GM23248 (cell line): ENCODE data around the gene AGAP1. TPM values are rescaled to one million over a fixed set of nuclear protein-coding genes. Genes with fewer than 3 reads are reported as not detected.

Source experiments
- DNase-seq: peaks from one replicate; pipeline ENCODE4 v3.0.0-alpha.2; 2015
- H2AFZ ChIP-seq: fragments of 200-600 bp; sonication (generic); 2 replicates; pipeline ENCODE4 v1.6.1; 2016; ENCODE audit warnings: antibody characterized with exemption
- H3F3A ChIP-seq: fragments of 200-600 bp; sonication (generic); 2 replicates; pipeline ENCODE4 v1.6.1; 2016; ENCODE audit warnings: mild to moderate bottlenecking, antibody characterized with exemption, mixed run types; ENCODE audit not compliant: insufficient read depth
- H3K27ac ChIP-seq: fragments of 200-600 bp; sonication (generic); 2 replicates; pipeline ENCODE4 v1.5.1; 2016; ENCODE audit warnings: mild to moderate bottlenecking
- H3K27me3 ChIP-seq: fragments of 200-600 bp; sonication (generic); replicated peaks from 2 replicates; pipeline ENCODE4 v1.6.1; 2016; ENCODE audit warnings: mild to moderate bottlenecking; ENCODE audit not compliant: insufficient read depth
- H3K36me3 ChIP-seq: fragments of 200-600 bp; sonication (generic); 2 replicates; pipeline ENCODE4 v1.6.1; 2016; ENCODE audit warnings: low read depth, mild to moderate bottlenecking
- H3K4me1 ChIP-seq: fragments of 200-600 bp; sonication (generic); 2 replicates; pipeline ENCODE4 v1.6.1; 2016; ENCODE audit warnings: mild to moderate bottlenecking; ENCODE audit not compliant: insufficient read depth
- H3K4me2 ChIP-seq: fragments of 200-600 bp; sonication (generic); one replicate; pipeline ENCODE4 v1.6.1; 2016; ENCODE audit warnings: mild to moderate bottlenecking; ENCODE audit not compliant: unreplicated experiment
- H3K4me3 ChIP-seq: fragments of 200-600 bp; sonication (generic); 2 replicates; pipeline ENCODE4 v1.5.1; 2016; ENCODE audit warnings: mild to moderate bottlenecking
- H3K79me2 ChIP-seq: fragments of 200-600 bp; sonication (generic); 2 replicates; pipeline ENCODE4 v1.6.1; 2016; ENCODE audit warnings: mild to moderate bottlenecking; ENCODE audit not compliant: insufficient read depth
- H3K9ac ChIP-seq: fragments of 200-600 bp; sonication (generic); 2 replicates; pipeline ENCODE4 v1.6.1; 2016; ENCODE audit warnings: mild to moderate bottlenecking
- H3K9me2 ChIP-seq: fragments of 200-600 bp; sonication (generic); 2 replicates; pipeline ENCODE4 v1.6.1; 2016; ENCODE audit warnings: mixed run types, mild to moderate bottlenecking, moderate library complexity; ENCODE audit not compliant: insufficient read depth
- H3K9me3 ChIP-seq: fragments of 200-600 bp; sonication (generic); one replicate; pipeline ENCODE4 v1.6.1; 2017; ENCODE audit warnings: low read depth
- H4K20me1 ChIP-seq: fragments of 200-600 bp; sonication (generic); 2 replicates; pipeline ENCODE4 v1.6.0; 2016; ENCODE audit not compliant: insufficient read depth
- EZH2 ChIP-seq: fragments of 200-600 bp; sonication (generic); IDR thresholded peaks from 2 replicates; pipeline ENCODE4 v1.6.1; 2018; ENCODE audit warnings: antibody characterized with exemption, mild to moderate bottlenecking; ENCODE audit not compliant: insufficient read depth, poor library complexity, severe bottlenecking
- EZH2phosphoT487 ChIP-seq: fragments of 200-600 bp; sonication (generic); IDR thresholded peaks from 2 replicates; pipeline ENCODE4 v1.6.1; 2018; ENCODE audit warnings: antibody characterized with exemption, moderate library complexity, mild to moderate bottlenecking, low read depth; ENCODE audit not compliant: insufficient read depth
- WGBS, 2 experiments: methylation state at CpG; one replicate each; pipeline ENCODE4 v1.1.6; 2015 to 2017; ENCODE audit warnings: low lambda C conversion rate in 2 of 2, low coverage in 1 of 2; ENCODE audit errors: missing lambda C conversion rate in 2 of 2; 5-methylcytosine and 5-hydroxymethylcytosine counted together
- in situ Hi-C: fragments of 300-500 bp; cut with MboI; formaldehyde crosslinking; loops from 2 replicates; pipeline ENCODE4 v1.15.0; 2020
- polyA plus RNA-seq: library from polyadenylated mRNA; unstranded; fragments of >200 nt; fragmentation: Nextera tagmentation; extraction: Ambion mirVana; gene quantifications from 2 replicates; pipeline ENCODE4 v1.2.1, GENCODE V29; 2016
- total RNA-seq: library from RNA; depleted of rRNA; stranded (reverse); fragments of >200 nt; shearing (Covaris generic); gene quantifications from 2 replicates; pipeline ENCODE4 v1.2.3, GENCODE V29; 2014

Gene AGAP1
- total and polyA plus RNA-seq, 2 experiments from 2014 or later = 2.2 to 9.9 TPM

GRCh38 chr2:235537587-235537986 is 43.7 kb downstream of the AGAP1 start:
- DNase-seq = peak; percentile 4
- Histone ChIP-seq H3K27me3 (no peaks in the 10 kb centered on the region), H3K9ac (no peak overlapping the region), H3K9me3 (no peaks in the 10 kb centered on the region), H3K27ac (no peak overlapping the region), H3F3A (no peaks in the 10 kb centered on the region), H3K4me1 (0 out of 2 replicates have a peak, but pooled peaks cover 8% of the 10 kb centered on the region), H3K36me3 (no peaks in the 10 kb centered on the region), H3K4me2 (no peak overlapping the region), H2AFZ (no peak overlapping the region), H3K79me2 (peaks cover 93% of the 10 kb centered on the region), H4K20me1 (peaks cover 7% of the 10 kb centered on the region), H3K4me3 (no peak overlapping the region), H3K9me2 (no peaks in the 10 kb centered on the region)
- TF ChIP-seq EZH2phosphoT487 = no peak
- TF ChIP-seq EZH2 = no peak
- in situ Hi-C loops = no loop called here
- 45 to 48% methylated on average over 5 of the region's 5 CpGs for WGBS, 2 experiments

GRCh38 chr2:235538144-235538639 is 44.3 kb downstream of the AGAP1 start:
- H3K79me2 ChIP-seq = peaks cover 91% of the 10 kb centered on the region
- H3K27ac ChIP-seq = no peak overlapping the region
- H3K27me3 ChIP-seq = no peaks in the 10 kb centered on the region
- no peak for TF ChIP-seq EZH2
- TF ChIP-seq EZH2phosphoT487 = no peak
- H3K9ac ChIP-seq = no peak overlapping the region
- peaks cover 7% of the 10 kb centered on the region; the same call in 1 of the 2 replicates for H4K20me1 ChIP-seq
- 63 to 69% methylated on average over 7 of the region's 7 CpGs for WGBS, 2 experiments
- H3F3A ChIP-seq = no peaks in the 10 kb centered on the region
- no peak overlapping the region for H3K4me3 ChIP-seq
- H3K4me2 ChIP-seq = no peak overlapping the region
- H3K4me1 ChIP-seq = peaks cover 6% of the 10 kb centered on the region; the same call in 1 of the 2 replicates
- H3K9me3 ChIP-seq = no peaks in the 10 kb centered on the region
- no peak overlapping the region for H2AFZ ChIP-seq
- in situ Hi-C loops = no loop called here
- no peaks in the 10 kb centered on the region for H3K36me3 ChIP-seq
- DNase-seq = no peak
- no peaks in the 10 kb centered on the region for H3K9me2 ChIP-seq

- in situ Hi-C loops = no loop called here
- Histone ChIP-seq H3K4me1 (peaks cover 6% of the 10 kb centered on the region; the same call in 1 of the 2 replicates), H3K9me2 (no peaks in the 10 kb centered on the region), H3K27me3 (no peaks in the 10 kb centered on the region), H4K20me1 (peaks cover 7% of the 10 kb centered on the region; the same call in 1 of the 2 replicates), H3K36me3 (no peaks in the 10 kb centered on the region), H3K79me2 (peaks cover 91% of the 10 kb centered on the region), H3F3A (no peaks in the 10 kb centered on the region), H3K27ac (no peak overlapping the region), H3K9ac (no peak overlapping the region), H2AFZ (no peak overlapping the region), H3K9me3 (no peaks in the 10 kb centered on the region), H3K4me3 (no peak overlapping the region), H3K4me2 (no peak overlapping the region)
- TF ChIP-seq EZH2phosphoT487 (no peak), EZH2 (no peak)
- WGBS, 2 experiments = 89 to 97% methylated on average over 5 of the region's 5 CpGs
- DNase-seq = no peak
These were observed 45.1 kb downstream of the AGAP1 start for GRCh38 chr2:235538981-235539380.

GRCh38 chr2:235539773-235540172 is 45.9 kb downstream of the AGAP1 start:
- H4K20me1 ChIP-seq = peaks cover 7% of the 10 kb centered on the region; the same call in 1 of the 2 replicates
- H3K79me2 ChIP-seq = peaks cover 91% of the 10 kb centered on the region
- no peaks in the 10 kb centered on the region for H3K27me3 ChIP-seq
- TF ChIP-seq EZH2phosphoT487 (no peak), EZH2 (no peak)
- H3K4me3 ChIP-seq = no peak overlapping the region
- no peak for DNase-seq
- no peak overlapping the region for H3K4me2 ChIP-seq
- no peak overlapping the region for H2AFZ ChIP-seq
- in situ Hi-C loops = no loop called here
- peaks cover 6% of the 10 kb centered on the region; the same call in 1 of the 2 replicates for H3K4me1 ChIP-seq
- no peaks in the 10 kb centered on the region for H3K36me3 ChIP-seq
- no peak overlapping the region for H3K9ac ChIP-seq
- WGBS, 2 experiments = 95 to 96% methylated on average over 7 of the region's 7 CpGs
- H3K9me2 ChIP-seq = no peaks in the 10 kb centered on the region
- H3F3A ChIP-seq = no peaks in the 10 kb centered on the region
- no peak overlapping the region for H3K27ac ChIP-seq
- no peaks in the 10 kb centered on the region for H3K9me3 ChIP-seq
